Measurements from ENCODE around the gene SLC35D3. TPM values are rescaled to one million over a fixed set of nuclear protein-coding genes. Genes with fewer than 3 reads are reported as not detected.
"Not testable (repeated sequence)": the region's sequence is repeated elsewhere in the genome, so short reads cannot be mapped to it uniquely, and the experiment has no call there.

Gene SLC35D3
- total RNA-seq, 4 donors from 2014 or later: 0.12 TPM; not detected in 3

DNA sequence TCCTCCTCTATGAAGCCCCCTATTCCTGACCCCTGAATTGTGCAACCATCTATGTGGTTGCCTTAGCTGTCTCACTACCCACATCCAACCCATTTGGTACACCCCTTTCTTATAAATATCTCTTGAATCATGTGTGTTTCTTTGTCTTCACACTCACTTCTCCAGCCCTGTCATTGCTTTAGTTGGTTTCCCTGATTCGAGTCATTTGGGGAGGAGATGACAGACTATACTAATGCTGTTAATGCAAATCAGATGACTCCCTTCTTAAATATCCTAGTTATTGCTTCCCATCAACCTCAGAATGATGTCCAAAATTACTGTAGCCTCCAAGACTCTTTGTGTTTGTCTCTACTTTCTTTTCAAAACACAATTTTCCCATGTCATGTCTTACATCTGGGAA is 23.0 kb downstream of the SLC35D3 start:
- WGBS, 2 donors (ENCODE audit: low coverage in 1 of 2): 62 to 89% methylated on average over 1 of the region's 1 CpG
- ATAC-seq: no peak
- H3K27me3 ChIP-seq: peaks cover 13% of the 10 kb centered on the region
- H3K4me3 ChIP-seq: no peak overlapping the region
- TF ChIP-seq POLR2AphosphoS5 (IDR thresholded peaks at IDR 0.05) (no peak), POLR2A (IDR thresholded peaks at IDR 0.05) (no peak), EP300 (IDR thresholded peaks at IDR 0.05) (no peak)
- no peak overlapping the region for H3K27ac ChIP-seq
- no peaks in the 10 kb centered on the region for H3K36me3 ChIP-seq
- no peaks in the 10 kb centered on the region for H3K4me1 ChIP-seq
- H3K9me3 ChIP-seq: no peaks in the 10 kb centered on the region

DNA sequence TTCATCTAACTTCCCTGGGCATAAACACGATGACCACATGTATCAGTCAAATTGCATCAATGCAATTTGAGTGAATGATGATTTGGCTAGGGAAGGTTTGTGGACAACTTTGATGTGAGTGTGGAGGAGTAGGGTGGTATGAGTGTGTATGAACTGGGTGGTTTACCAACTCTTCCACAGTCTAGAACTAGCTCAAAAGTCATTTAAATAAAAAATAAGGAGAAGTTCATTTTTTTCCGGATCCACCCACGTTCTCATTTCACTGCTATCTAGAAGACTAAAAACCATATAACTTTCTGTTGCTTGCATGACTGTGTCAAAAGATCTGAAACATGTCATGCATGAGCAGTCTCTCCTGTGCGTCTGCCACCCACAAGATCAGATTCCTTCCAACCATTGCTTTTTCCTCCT is 23.6 kb downstream of the SLC35D3 start:
- Histone ChIP-seq H3K27me3 (peaks cover 13% of the 10 kb centered on the region), H3K4me3 (no peak overlapping the region), H3K36me3 (no peaks in the 10 kb centered on the region), H3K9me3 (no peaks in the 10 kb centered on the region), H3K27ac (no peak overlapping the region), H3K4me1 (no peaks in the 10 kb centered on the region)
- TF ChIP-seq POLR2AphosphoS5 (IDR thresholded peaks at IDR 0.05) (no peak), POLR2A (IDR thresholded peaks at IDR 0.05) (no peak), EP300 (IDR thresholded peaks at IDR 0.05) (no peak)
- TF ChIP-seq, protein P1, sequence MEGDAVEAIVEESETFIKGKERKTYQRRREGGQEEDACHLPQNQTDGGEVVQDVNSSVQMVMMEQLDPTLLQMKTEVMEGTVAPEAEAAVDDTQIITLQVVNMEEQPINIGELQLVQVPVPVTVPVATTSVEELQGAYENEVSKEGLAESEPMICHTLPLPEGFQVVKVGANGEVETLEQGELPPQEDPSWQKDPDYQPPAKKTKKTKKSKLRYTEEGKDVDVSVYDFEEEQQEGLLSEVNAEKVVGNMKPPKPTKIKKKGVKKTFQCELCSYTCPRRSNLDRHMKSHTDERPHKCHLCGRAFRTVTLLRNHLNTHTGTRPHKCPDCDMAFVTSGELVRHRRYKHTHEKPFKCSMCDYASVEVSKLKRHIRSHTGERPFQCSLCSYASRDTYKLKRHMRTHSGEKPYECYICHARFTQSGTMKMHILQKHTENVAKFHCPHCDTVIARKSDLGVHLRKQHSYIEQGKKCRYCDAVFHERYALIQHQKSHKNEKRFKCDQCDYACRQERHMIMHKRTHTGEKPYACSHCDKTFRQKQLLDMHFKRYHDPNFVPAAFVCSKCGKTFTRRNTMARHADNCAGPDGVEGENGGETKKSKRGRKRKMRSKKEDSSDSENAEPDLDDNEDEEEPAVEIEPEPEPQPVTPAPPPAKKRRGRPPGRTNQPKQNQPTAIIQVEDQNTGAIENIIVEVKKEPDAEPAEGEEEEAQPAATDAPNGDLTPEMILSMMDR (IDR thresholded peaks at IDR 0.05): no peak
- no peak for ATAC-seq
- 74 to 81% methylated on average over 3 of the region's 4 CpGs for WGBS, 2 donors (ENCODE audit: low coverage in 1 of 2)

DNA sequence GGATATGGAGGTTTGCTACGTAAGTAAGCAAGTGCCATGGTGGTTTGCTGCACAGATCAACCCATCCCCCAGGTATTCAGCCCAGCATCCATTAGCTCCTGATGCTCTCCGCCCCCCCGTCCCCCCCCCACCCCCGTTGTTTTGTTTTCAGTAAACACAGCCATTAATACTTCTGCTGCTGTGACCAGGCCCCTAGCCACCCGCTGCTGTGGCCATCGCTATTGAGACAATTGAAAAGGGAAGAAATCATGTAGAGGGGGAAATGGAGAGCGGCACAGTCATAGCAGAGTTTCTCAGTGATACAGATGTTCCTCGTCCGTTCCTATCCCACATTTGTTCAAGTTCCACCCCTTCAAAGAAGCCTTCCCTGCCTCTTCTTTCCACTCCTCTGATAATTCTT is 24.9 kb downstream of the SLC35D3 start:
- TF ChIP-seq POLR2A (IDR thresholded peaks at IDR 0.05): no peak
- Histone ChIP-seq H3K27ac (no peak overlapping the region), H3K4me1 (no peaks in the 10 kb centered on the region), H3K36me3 (no peaks in the 10 kb centered on the region), H3K4me3 (no peak overlapping the region), H3K27me3 (peaks cover 13% of the 10 kb centered on the region), H3K9me3 (no peaks in the 10 kb centered on the region)
- WGBS, 2 donors (ENCODE audit: low coverage in 1 of 2): 37% methylated on average over 9 of the region's 9 CpGs; no CpG with 5 or more reads in 1 of the 2 donors
- no peak for ATAC-seq

DNA sequence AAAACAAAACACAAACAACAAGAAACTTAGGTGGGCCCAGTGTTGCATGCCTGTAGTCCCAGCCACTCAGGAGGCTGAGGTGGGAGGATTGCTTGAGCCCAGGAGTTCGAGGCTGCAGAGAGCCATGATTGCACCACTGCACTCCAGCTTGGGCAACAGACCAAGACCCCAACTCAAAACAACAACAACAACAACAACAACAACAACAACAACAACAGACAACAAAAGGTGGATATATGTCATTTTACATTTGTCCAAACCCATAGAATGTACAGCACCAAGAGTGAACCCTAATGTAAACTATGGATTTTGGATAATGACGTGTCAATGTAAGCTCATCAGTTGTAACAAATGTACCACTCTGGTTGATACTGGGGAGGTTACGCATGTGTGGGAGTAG is 27.9 kb downstream of the SLC35D3 start:
- not testable (repeated sequence) for H3K27me3 ChIP-seq, H3K4me3 ChIP-seq, ATAC-seq, H3K27ac ChIP-seq, H3K36me3 ChIP-seq, H3K9me3 ChIP-seq, H3K4me1 ChIP-seq
- 87 to 100% methylated on average over 2 to 3 of the region's 3 CpGs for WGBS, 2 donors (ENCODE audit: low coverage in 1 of 2)

DNA sequence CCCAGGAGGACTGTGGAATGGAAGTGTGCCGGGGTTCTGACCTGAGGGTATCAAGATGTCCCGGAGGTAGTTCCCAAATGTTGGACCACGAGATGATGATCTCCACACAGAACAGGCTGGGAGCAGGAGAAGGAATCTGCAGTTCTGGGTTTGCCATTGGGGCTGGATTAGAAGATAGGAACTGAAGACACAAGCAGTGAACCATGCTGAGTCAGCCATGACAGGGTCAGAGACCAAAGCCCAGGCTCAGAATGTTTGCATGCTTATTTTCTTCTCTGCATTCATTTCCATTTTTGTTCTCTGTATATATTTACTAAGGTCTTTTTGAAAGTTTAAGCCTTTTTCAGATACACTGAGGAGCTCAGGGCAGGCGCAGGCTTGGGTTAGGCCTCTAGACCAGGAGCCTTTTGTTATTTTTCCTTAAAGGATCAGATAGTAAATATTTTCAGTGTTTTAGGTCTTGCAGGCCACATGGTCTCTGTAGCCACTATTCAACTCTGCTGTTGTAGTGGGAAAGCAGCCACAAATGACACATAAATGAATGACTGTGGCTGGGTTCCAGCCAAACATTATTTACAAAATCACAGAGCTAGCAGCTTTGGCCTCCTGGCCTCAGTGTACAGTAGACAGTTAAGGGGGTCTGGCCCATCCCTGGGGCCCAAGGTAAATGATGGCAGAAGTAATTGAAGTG is 28.5 kb downstream of the SLC35D3 start:
- WGBS, 2 donors (ENCODE audit: low coverage in 1 of 2): 68 to 69% methylated on average over 4 of the region's 4 CpGs
- Histone ChIP-seq H3K36me3 (no peaks in the 10 kb centered on the region), H3K9me3 (no peaks in the 10 kb centered on the region), H3K4me1 (no peaks in the 10 kb centered on the region), H3K4me3 (no peak overlapping the region), H3K27me3 (peaks cover 4% of the 10 kb centered on the region), H3K27ac (no peak overlapping the region)
- TF ChIP-seq POLR2AphosphoS5 (IDR thresholded peaks at IDR 0.05): no peak
- no peak for TF ChIP-seq POLR2A (IDR thresholded peaks at IDR 0.05)
- no peak for TF ChIP-seq EP300 (IDR thresholded peaks at IDR 0.05)
- no peak for ATAC-seq

DNA sequence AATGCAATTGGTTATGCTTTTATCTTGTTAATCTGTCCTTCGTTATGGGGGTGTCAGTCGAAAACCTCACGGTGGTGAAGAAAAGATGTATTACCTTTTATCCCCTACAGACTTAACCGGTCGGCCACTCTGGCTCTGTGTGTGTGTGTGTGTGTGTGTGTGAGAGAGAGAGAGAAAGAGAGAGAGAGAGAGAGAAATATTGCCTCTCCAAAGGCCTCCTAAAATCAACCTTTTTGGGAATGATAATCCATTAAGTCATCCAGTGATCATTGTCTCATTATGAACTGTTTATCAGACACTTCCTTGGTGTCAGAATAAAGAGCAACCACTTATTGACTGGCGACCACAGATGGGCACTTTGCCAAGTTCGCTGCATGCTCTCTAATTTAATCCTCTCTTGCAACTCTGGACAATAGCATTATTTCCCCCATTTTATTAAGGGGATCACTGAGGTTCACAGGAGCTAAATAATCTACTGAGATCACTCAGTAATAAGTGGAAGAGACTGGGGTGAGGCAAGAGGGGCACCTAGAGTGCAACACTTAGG is 30.7 kb downstream of the SLC35D3 start:
- no peak for ATAC-seq
- 40 to 42% methylated on average over 2 to 7 of the region's 7 CpGs for WGBS, 2 donors (ENCODE audit: low coverage in 1 of 2)
- no peaks in the 10 kb centered on the region for H3K36me3 ChIP-seq
- H3K9me3 ChIP-seq: no peaks in the 10 kb centered on the region
- H3K4me1 ChIP-seq: no peaks in the 10 kb centered on the region
- TF ChIP-seq POLR2A (IDR thresholded peaks at IDR 0.05) (no peak), POLR2AphosphoS5 (IDR thresholded peaks at IDR 0.05) (no peak), EP300 (IDR thresholded peaks at IDR 0.05) (no peak)
- TF ChIP-seq, protein P1 (IDR thresholded peaks at IDR 0.05): no peak
- no peak overlapping the region for H3K4me3 ChIP-seq
- H3K27me3 ChIP-seq: peaks cover under 1% of the 10 kb centered on the region
- H3K27ac ChIP-seq: no peak overlapping the region

DNA sequence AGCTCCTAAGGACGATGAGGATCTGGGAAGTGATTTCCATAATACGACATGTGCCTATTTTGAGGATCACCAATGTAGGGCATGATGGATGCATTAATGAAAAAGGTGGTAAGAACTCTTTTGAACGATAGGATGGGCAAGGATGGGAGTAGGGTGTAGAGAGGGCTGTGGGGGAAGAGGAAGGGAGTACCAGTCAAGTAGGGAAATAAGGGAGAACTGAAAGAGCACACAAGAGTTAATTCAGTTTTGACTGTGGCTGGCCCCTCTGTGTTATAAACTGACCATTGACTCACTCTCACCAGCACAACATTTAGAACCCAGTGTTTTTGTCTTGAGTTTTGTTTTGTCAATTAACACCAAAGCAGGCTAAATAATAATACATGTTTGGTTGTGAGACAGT is 33.0 kb downstream of the SLC35D3 start:
- no peaks in the 10 kb centered on the region for H3K36me3 ChIP-seq
- WGBS, 2 donors (ENCODE audit: low coverage in 1 of 2): 86 to 100% methylated on average over 1 to 3 of the region's 3 CpGs
- H3K4me3 ChIP-seq: no peak overlapping the region
- peaks cover 15% of the 10 kb centered on the region for H3K27me3 ChIP-seq
- no peak for ATAC-seq
- H3K4me1 ChIP-seq: no peaks in the 10 kb centered on the region
- H3K9me3 ChIP-seq: no peaks in the 10 kb centered on the region
- TF ChIP-seq EP300 (IDR thresholded peaks at IDR 0.05) (no peak), POLR2A (IDR thresholded peaks at IDR 0.05) (no peak), POLR2AphosphoS5 (IDR thresholded peaks at IDR 0.05) (no peak)
- TF ChIP-seq, protein P1 (IDR thresholded peaks at IDR 0.05): no peak
- no peak overlapping the region for H3K27ac ChIP-seq
